Thymus (tissue), 11 donors: ENCODE data around the gene CD24. TPM values are rescaled to one million over a fixed set of nuclear protein-coding genes. Genes with fewer than 3 reads are reported as not detected.

Source experiments
- DNase-seq, 9 donors: peaks; one replicate each; pipeline ENCODE4 v3.0.0-alpha.2; 2013; ENCODE audit warnings: low spot score in 9 of 9, low read depth in 6 of 9, missing footprints in 1 of 9
- H3K27ac ChIP-seq, 2 donors: one replicate each; pipeline ENCODE4 v1.5.1; 2013; ENCODE audit warnings: control low read depth in 1 of 2, low read depth in 1 of 2, low read length in 1 of 2, mild to moderate bottlenecking in 1 of 2, moderate library complexity in 1 of 2
- H3K27me3 ChIP-seq, 2 donors: one replicate each; pipeline ENCODE4 v1.5.1; 2013; ENCODE audit warnings: low read length in 1 of 2; ENCODE audit not compliant: control insufficient read depth in 2 of 2, insufficient read depth in 1 of 2
- H3K36me3 ChIP-seq, 2 donors: one replicate each; pipeline ENCODE4 v1.5.1; 2013; ENCODE audit warnings: low read length in 1 of 2, mild to moderate bottlenecking in 1 of 2, moderate library complexity in 1 of 2; ENCODE audit not compliant: control insufficient read depth in 2 of 2, insufficient read depth in 2 of 2
- H3K4me1 ChIP-seq, 2 donors: one replicate each; pipeline ENCODE4 v1.5.1; 2013; ENCODE audit warnings: low read length in 2 of 2; ENCODE audit not compliant: control insufficient read depth in 2 of 2, insufficient read depth in 2 of 2
- H3K4me3 ChIP-seq, 2 donors: one replicate each; pipeline ENCODE4 v1.5.1; 2013; ENCODE audit warnings: low read length in 2 of 2, control low read depth in 1 of 2, mild to moderate bottlenecking in 1 of 2
- H3K9me3 ChIP-seq, 2 donors: one replicate each; pipeline ENCODE4 v1.5.1; 2013; ENCODE audit warnings: low read length in 1 of 2, mild to moderate bottlenecking in 1 of 2; ENCODE audit not compliant: control insufficient read depth in 2 of 2, insufficient read depth in 1 of 2
- WGBS: extraction: QIAGEN DNeasy Blood & Tissue Kit; methylation state at CpG from one replicate; pipeline ENCODE4 v1.1.7; 2013; 5-methylcytosine and 5-hydroxymethylcytosine counted together
- polyA plus RNA-seq: library from polyadenylated mRNA; stranded (reverse); fragments of 200-250 nt; gene quantifications from one replicate; pipeline ENCODE4 v1.2.3, GENCODE V29; 2013
- total RNA-seq: library from RNA; stranded (reverse); fragments of 120-200 nt; gene quantifications from one replicate; pipeline ENCODE4 v1.2.4, GENCODE V29; 2013
- donor health status: healthy.

The CD24 gene
- total and polyA plus RNA-seq, 2 donors: 13.3 to 71.5 TPM

DNA sequence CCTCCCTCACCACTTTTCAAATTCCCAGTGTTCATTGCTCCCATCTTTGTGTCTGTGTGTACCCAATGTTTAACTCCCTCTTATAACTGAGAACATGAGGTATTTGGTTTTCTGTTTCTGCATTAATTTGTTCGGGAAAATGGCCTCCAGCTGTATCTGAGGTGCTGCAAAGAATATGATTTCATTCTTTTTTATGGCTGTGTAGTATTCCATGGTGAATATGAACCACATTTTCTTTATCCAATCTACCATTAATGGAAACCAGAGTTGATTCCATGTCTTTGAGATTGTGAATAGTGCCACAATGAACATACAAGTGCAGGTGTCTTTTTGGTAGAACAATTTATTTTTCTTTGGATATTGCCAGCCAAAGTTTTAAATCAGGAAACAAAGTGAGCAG, 10.4 kb downstream of the CD24 start:
- no peak for DNase-seq
- Histone ChIP-seq H3K4me3 (no peak overlapping the region), H3K27me3 (peaks cover 0 to 6% of the 10 kb centered on the region in 2 donors), H3K36me3 (no peaks in the 10 kb centered on the region), H3K9me3 (no peaks in the 10 kb centered on the region), H3K4me1 (no peaks in the 10 kb centered on the region), H3K27ac (no peak overlapping the region)
- WGBS: 75% methylated on average over 1 of the region's 1 CpG

GRCh38 chr6:106963544-106963943, 11.0 kb downstream of the CD24 start:
- H3K36me3 ChIP-seq: no peaks in the 10 kb centered on the region
- H3K27me3 ChIP-seq: peaks cover 0 to 2% of the 10 kb centered on the region in 2 donors
- no peak overlapping the region for H3K4me3 ChIP-seq
- H3K4me1 ChIP-seq: no peaks in the 10 kb centered on the region
- DNase-seq: no peak
- 91% methylated on average over 4 of the region's 4 CpGs for WGBS
- H3K9me3 ChIP-seq: no peaks in the 10 kb centered on the region
- no peak overlapping the region for H3K27ac ChIP-seq

DNA sequence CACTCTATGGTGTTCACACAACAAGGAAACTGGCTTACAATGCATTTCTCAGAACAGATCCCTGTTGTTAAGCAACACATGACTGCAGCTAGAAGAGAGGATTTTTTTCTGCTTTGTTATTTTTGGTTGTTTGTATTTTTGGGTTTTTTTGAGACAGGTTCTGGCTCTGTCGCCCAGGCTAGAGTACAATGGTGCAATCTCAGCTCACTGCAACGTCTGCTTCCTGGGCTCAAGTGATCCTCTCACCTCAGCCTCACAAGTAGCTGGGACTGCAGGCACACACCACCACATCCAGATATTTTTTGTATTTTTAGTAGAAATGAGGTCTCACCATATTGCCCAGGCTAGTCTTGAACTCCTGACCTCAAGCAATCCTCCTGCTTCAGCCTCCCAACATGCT, 12.7 kb downstream of the CD24 start:
- Histone ChIP-seq H3K4me1 (no peaks in the 10 kb centered on the region), H3K4me3 (no peak overlapping the region), H3K27me3 (no peaks in the 10 kb centered on the region), H3K36me3 (no peaks in the 10 kb centered on the region), H3K9me3 (no peaks in the 10 kb centered on the region), H3K27ac (no peak overlapping the region)
- 86% methylated on average over 2 of the region's 2 CpGs for WGBS
- DNase-seq: no peak

DNA sequence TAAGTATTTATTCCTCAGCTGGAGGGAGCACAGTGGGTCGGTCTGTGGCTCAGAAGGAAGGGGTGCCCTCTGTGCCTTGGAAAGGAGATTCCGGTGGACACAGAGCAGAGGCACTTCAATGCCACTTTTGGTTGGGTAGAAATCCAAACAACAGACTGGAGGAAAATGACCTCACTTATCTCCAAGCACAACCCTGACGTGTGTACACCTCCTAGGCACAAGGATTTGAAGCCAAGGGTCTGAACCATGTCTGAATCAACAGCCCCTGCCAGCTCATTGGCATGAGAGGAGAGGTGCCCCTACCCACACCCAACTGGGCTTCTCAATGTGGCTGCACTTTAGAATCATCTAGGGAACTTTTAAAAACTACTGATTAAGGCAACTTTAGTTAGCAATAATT, 13.4 kb downstream of the CD24 start:
- Histone ChIP-seq H3K9me3 (no peaks in the 10 kb centered on the region), H3K27me3 (no peaks in the 10 kb centered on the region), H3K4me3 (no peak overlapping the region), H3K4me1 (no peaks in the 10 kb centered on the region), H3K36me3 (no peaks in the 10 kb centered on the region), H3K27ac (no peak overlapping the region)
- no peak for DNase-seq
- WGBS: 94% methylated on average over 3 of the region's 3 CpGs

DNA sequence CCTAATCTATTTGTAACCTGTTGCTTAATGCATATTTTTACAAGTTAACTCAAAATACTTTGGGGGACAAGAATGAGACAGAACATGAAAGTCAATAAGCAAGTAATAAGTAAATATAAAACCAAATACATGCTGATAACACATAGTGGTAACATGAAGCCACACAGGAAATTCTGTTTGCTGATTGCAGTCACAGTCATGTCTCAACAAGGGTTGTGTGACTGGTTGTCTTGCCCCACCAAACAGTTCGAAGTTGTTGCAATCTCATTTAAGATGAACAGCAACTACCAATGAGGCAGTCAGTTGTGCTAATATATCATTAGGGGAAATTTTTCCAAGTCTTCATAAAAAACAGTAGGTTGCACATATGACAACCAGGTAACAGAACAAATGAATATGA, 14.5 kb downstream of the CD24 start:
- no peaks in the 10 kb centered on the region for H3K36me3 ChIP-seq
- 90% methylated on average over 1 of the region's 1 CpG for WGBS

GRCh38 chr6:106939848-106940247, 34.7 kb downstream of the CD24 start:
- H3K27ac ChIP-seq: no peak overlapping the region
- H3K36me3 ChIP-seq: no peaks in the 10 kb centered on the region
- no peaks in the 10 kb centered on the region for H3K9me3 ChIP-seq
- no peak for DNase-seq
- 42% methylated on average over 9 of the region's 9 CpGs for WGBS
- H3K27me3 ChIP-seq: peaks cover 0 to 8% of the 10 kb centered on the region in 2 donors
- no peaks in the 10 kb centered on the region for H3K4me1 ChIP-seq
- no peak overlapping the region for H3K4me3 ChIP-seq

More for the DNA sequence above, 14.5 kb downstream of the CD24 start:
- Histone ChIP-seq H3K27me3 (no peaks in the 10 kb centered on the region), H3K4me3 (no peak overlapping the region), H3K27ac (no peak overlapping the region), H3K4me1 (no peaks in the 10 kb centered on the region), H3K9me3 (no peaks in the 10 kb centered on the region)
- no peak for DNase-seq

GRCh38 chr6:106939208-106939607, 35.3 kb downstream of the CD24 start:
- 97% methylated on average over 3 of the region's 3 CpGs for WGBS
- H3K9me3 ChIP-seq: no peaks in the 10 kb centered on the region
- H3K36me3 ChIP-seq: no peaks in the 10 kb centered on the region
- no peak overlapping the region for H3K4me3 ChIP-seq
- H3K27me3 ChIP-seq: peaks cover 0 to 7% of the 10 kb centered on the region in 2 donors
- no peak overlapping the region for H3K27ac ChIP-seq
- H3K4me1 ChIP-seq: no peaks in the 10 kb centered on the region
- DNase-seq: no peak

GRCh38 chr6:106927531-106928398, 46.8 kb downstream of the CD24 start:
- H3K27me3 ChIP-seq: peaks cover 0 to 12% of the 10 kb centered on the region in 2 donors
- no peaks in the 10 kb centered on the region for H3K9me3 ChIP-seq
- no peaks in the 10 kb centered on the region for H3K36me3 ChIP-seq
- no peaks in the 10 kb centered on the region for H3K4me1 ChIP-seq
- H3K27ac ChIP-seq: no peak overlapping the region
- H3K4me3 ChIP-seq: no peak overlapping the region
- peak in 6 of 9 donors; percentile 8 to 44 (median 16) for DNase-seq
- 38% methylated on average over 5 of the region's 5 CpGs for WGBS

DNA sequence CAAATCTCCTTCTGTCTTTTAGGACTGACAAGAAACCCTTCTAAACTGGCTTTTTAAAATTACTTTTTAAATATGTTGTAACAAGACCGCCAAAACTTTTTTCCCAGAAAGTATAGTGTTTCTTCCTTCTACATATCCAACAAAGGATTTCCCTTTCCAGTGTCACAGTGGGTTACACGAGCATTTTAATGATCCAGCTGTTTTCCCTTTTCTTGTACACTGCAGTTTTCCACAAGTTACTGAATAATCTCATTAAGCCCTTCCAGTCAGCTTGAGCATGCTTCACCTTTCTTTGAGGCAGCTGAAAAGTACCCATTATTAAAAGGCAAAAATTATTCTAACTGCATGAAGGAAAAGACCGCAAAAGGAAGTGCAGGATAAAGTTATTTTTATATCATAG, 48.6 kb downstream of the CD24 start:
- Histone ChIP-seq H3K9me3 (no peaks in the 10 kb centered on the region), H3K36me3 (no peaks in the 10 kb centered on the region), H3K4me1 (no peaks in the 10 kb centered on the region), H3K27ac (no peak overlapping the region), H3K4me3 (no peak overlapping the region), H3K27me3 (peaks cover 0 to 12% of the 10 kb centered on the region in 2 donors)
- 78% methylated on average over 3 of the region's 3 CpGs for WGBS
- DNase-seq: no peak
